Glutamatergic neuron (in vitro differentiated cells): ENCODE data around the gene LRFN2. TPM values are rescaled to one million over a fixed set of nuclear protein-coding genes. Genes with fewer than 3 reads are reported as not detected.

Source experiments
- DNase-seq: peaks from one replicate; pipeline ENCODE4 v3.0.0; 2022
- H3K27ac Mint-ChIP-seq: one replicate; pipeline ENCODE4 v1.8.0; 2020; ENCODE audit warnings: mild to moderate bottlenecking, mixed read lengths, inconsistent platforms; ENCODE audit not compliant: unreplicated experiment
- H3K27me3 Mint-ChIP-seq: one replicate; pipeline ENCODE4 v1.8.0; 2020; ENCODE audit warnings: mild to moderate bottlenecking, moderate library complexity, mixed read lengths, inconsistent platforms; ENCODE audit not compliant: unreplicated experiment
- H3K36me3 Mint-ChIP-seq: one replicate; pipeline ENCODE4 v1.8.0; 2020; ENCODE audit warnings: mild to moderate bottlenecking, mixed read lengths, inconsistent platforms; ENCODE audit not compliant: unreplicated experiment
- H3K4me1 Mint-ChIP-seq: one replicate; pipeline ENCODE4 v1.8.0; 2020; ENCODE audit warnings: mild to moderate bottlenecking, low read depth, mixed read lengths, inconsistent platforms; ENCODE audit not compliant: unreplicated experiment
- H3K4me3 Mint-ChIP-seq: one replicate; pipeline ENCODE4 v1.8.0; 2020; ENCODE audit warnings: mild to moderate bottlenecking, mixed read lengths, inconsistent platforms; ENCODE audit not compliant: unreplicated experiment
- H3K9me3 Mint-ChIP-seq: one replicate; pipeline ENCODE4 v1.8.0; 2020; ENCODE audit warnings: mild to moderate bottlenecking, moderate library complexity, mixed read lengths, inconsistent platforms; ENCODE audit not compliant: unreplicated experiment
- CTCF ChIP-seq: fragments of 200-600 bp; sonication (generic); IDR thresholded peaks from one replicate; pipeline ENCODE4 v1.5.0; 2021; ENCODE audit not compliant: partially characterized antibody, unreplicated experiment
- total RNA-seq: library from RNA; stranded (reverse); fragmentation: NEBNext Ultra II Directional; extraction: Animal tissue kit (Norgen Biotek cat#: 25700); gene quantifications from one replicate; pipeline ENCODE4 v1.2.1, GENCODE V29; 2021; ENCODE audit not compliant: unreplicated experiment

LRFN2 gene
- total RNA-seq, 1 donor from 2014 or later: 0.56 TPM

- H3K27me3 Mint-ChIP-seq: peaks cover 8% of the 10 kb centered on the region
- DNase-seq: no peak
Measured at GRCh38 chr6:40422046-40422445, 165.1 kb downstream of the LRFN2 start.

GRCh38 chr6:40419946-40420728, 167.0 kb downstream of the LRFN2 start:
- H3K9me3 Mint-ChIP-seq: peaks cover 8% of the 10 kb centered on the region
- peaks cover 4% of the 10 kb centered on the region for H3K4me1 Mint-ChIP-seq
- no peak overlapping the region for H3K27ac Mint-ChIP-seq
- no peaks in the 10 kb centered on the region for H3K36me3 Mint-ChIP-seq
- no peak overlapping the region for H3K4me3 Mint-ChIP-seq
- TF ChIP-seq CTCF: no peak
- peaks cover 8% of the 10 kb centered on the region for H3K27me3 Mint-ChIP-seq
- no peak for DNase-seq

More at GRCh38 chr6:40422046-40422445, 165.1 kb downstream of the LRFN2 start:
- Mint-ChIP-seq H3K27ac (no peak overlapping the region), H3K36me3 (no peaks in the 10 kb centered on the region), H3K4me1 (peaks cover 16% of the 10 kb centered on the region), H3K9me3 (peaks cover 9% of the 10 kb centered on the region), H3K4me3 (no peak overlapping the region)
- TF ChIP-seq CTCF: no peak

GRCh38 chr6:40419377-40419776, 167.8 kb downstream of the LRFN2 start:
- peaks cover 5% of the 10 kb centered on the region for H3K9me3 Mint-ChIP-seq
- no peak for DNase-seq
- no peaks in the 10 kb centered on the region for H3K36me3 Mint-ChIP-seq
- H3K27ac Mint-ChIP-seq: no peak overlapping the region
- H3K4me1 Mint-ChIP-seq: no peaks in the 10 kb centered on the region
- no peak overlapping the region for H3K4me3 Mint-ChIP-seq
- no peak for TF ChIP-seq CTCF
- peaks cover 8% of the 10 kb centered on the region for H3K27me3 Mint-ChIP-seq

- H3K27ac Mint-ChIP-seq: no peak overlapping the region
- no peaks in the 10 kb centered on the region for H3K36me3 Mint-ChIP-seq
- DNase-seq: no peak
- TF ChIP-seq CTCF: no peak
- H3K9me3 Mint-ChIP-seq: peaks cover 5% of the 10 kb centered on the region
- peaks cover 8% of the 10 kb centered on the region for H3K27me3 Mint-ChIP-seq
- H3K4me1 Mint-ChIP-seq: peaks cover 8% of the 10 kb centered on the region
- no peak overlapping the region for H3K4me3 Mint-ChIP-seq
Measured at GRCh38 chr6:40417031-40417430, 170.1 kb downstream of the LRFN2 start.

- Mint-ChIP-seq H3K4me1 (peaks cover 27% of the 10 kb centered on the region), H3K27me3 (peaks cover 9% of the 10 kb centered on the region), H3K27ac (no peak overlapping the region), H3K4me3 (no peak overlapping the region), H3K36me3 (no peaks in the 10 kb centered on the region), H3K9me3 (peaks cover 4% of the 10 kb centered on the region)
- no peak for DNase-seq
- no peak for TF ChIP-seq CTCF
Measured at GRCh38 chr6:40414617-40415016, 172.5 kb downstream of the LRFN2 start.
